ENCODE data around the gene ELL2.
"Not testable (repeated sequence)": the region's sequence is repeated elsewhere in the genome, so short reads cannot be mapped to it uniquely, and the experiment has no call there.

Gene ELL2

DNA sequence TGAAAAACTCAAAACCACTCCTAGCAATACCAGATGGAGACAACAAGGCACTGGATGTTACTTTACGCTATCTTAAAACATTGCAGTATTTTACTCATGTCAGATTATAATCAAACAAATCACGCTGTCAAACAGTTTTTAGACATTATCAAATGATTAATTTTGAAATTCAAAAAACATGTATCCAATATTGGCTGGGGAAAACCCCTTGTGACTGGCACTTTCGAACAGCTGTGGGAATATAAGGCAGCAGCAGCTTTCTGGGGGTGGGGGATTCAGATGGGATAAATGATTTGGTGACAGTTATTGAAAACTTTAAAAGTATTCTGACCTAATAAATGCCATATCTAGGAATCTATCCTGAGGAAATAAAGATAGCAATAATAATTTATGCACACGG is 28.7 kb downstream of the ELL2 start:
- Histone ChIP-seq H3K4me3 (ENCODE audit: low read depth, low read length) (no peak overlapping the region), H3K9me3 (no peaks in the 10 kb centered on the region; the same call in 1 of the 2 replicates), H3K4me1 (no peaks in the 10 kb centered on the region), H3K27me3 (no peaks in the 10 kb centered on the region), H3K36me3 (no peaks in the 10 kb centered on the region)
- no peak for DNase-seq
- TF ChIP-seq, protein P1, sequence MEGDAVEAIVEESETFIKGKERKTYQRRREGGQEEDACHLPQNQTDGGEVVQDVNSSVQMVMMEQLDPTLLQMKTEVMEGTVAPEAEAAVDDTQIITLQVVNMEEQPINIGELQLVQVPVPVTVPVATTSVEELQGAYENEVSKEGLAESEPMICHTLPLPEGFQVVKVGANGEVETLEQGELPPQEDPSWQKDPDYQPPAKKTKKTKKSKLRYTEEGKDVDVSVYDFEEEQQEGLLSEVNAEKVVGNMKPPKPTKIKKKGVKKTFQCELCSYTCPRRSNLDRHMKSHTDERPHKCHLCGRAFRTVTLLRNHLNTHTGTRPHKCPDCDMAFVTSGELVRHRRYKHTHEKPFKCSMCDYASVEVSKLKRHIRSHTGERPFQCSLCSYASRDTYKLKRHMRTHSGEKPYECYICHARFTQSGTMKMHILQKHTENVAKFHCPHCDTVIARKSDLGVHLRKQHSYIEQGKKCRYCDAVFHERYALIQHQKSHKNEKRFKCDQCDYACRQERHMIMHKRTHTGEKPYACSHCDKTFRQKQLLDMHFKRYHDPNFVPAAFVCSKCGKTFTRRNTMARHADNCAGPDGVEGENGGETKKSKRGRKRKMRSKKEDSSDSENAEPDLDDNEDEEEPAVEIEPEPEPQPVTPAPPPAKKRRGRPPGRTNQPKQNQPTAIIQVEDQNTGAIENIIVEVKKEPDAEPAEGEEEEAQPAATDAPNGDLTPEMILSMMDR (IDR thresholded peaks at IDR 0.05; ENCODE audit: low read depth, low read length): no peak

DNA sequence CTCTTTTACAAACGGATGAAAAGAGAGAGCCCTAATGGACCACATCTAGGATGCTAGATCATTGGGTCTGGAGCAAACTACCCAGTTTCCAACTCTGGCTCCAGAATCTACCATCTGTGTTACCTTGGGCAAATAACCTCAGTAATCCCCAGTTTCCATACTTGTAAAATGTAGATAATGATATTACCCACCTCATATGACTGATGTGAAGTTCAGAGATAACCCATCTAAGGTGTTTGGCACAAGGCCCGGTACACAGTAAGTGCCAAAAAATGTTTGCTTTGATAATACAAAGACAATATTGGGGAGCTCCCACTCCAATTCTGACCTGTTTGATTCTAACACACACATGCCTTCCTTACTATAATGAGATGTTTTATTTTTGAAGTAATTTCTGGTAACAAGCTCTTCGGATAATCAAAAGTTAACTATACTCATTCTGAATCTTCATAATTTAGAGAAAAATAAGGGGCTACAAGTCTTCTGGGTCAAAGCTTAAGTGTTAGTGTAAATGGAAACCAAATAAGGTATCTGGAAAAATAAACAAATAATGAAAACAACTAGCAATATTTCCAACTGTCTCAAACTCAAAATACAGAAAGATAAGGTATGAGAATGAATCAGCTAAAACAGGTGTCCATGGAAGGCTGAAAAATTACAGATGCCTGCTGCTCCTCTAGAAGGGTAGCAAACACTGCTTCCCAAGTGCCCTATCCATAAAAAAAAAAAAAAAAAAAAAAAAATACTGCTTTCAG is 30.4 kb downstream of the ELL2 start:
- Histone ChIP-seq H3K9me3 (no peaks in the 10 kb centered on the region; the same call in 1 of the 2 replicates), H3K36me3 (no peaks in the 10 kb centered on the region), H3K4me1 (no peaks in the 10 kb centered on the region), H3K27me3 (no peaks in the 10 kb centered on the region), H3K4me3 (ENCODE audit: low read depth, low read length) (no peak overlapping the region)
- DNase-seq: no peak
- TF ChIP-seq, protein P1 (IDR thresholded peaks at IDR 0.05; ENCODE audit: low read depth, low read length): no peak

DNA sequence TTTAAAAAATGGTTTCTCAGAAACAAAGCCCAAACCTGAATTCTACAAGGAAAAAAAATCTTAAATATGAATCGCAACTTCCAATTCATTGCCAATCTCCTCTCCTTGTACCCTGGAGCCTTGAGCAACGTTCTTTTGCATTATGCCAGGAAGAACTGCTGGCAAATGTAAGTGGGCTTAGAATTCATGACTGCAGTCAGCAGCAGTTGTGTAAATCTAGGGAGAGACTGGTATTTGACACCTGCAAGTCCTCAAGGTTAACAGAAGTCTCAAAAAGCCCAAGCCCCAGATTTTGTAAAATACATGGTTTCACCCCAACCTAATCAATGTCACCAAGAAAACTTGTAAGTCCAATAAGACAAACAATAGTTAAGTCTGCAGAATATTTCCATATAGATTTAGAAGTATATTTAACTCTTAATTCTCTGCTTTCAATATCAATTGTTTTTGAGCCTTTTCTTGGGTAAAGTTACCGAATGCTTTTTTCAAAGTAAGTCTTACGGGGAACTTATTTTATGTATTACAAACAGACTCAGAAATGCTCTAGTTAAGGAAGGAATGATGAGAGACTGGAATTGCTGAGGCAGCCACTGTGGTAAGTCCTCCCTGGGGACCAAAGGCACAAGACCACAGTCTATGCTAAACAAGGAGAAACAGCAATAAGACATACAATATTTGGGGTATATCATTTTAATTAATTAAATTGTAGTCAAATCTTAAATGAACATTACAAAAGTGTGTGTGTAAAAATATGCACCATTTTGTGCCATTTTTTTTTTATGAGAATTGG is 31.3 kb downstream of the ELL2 start:
- Histone ChIP-seq H3K36me3 (no peaks in the 10 kb centered on the region), H3K4me1 (no peaks in the 10 kb centered on the region)

DNA sequence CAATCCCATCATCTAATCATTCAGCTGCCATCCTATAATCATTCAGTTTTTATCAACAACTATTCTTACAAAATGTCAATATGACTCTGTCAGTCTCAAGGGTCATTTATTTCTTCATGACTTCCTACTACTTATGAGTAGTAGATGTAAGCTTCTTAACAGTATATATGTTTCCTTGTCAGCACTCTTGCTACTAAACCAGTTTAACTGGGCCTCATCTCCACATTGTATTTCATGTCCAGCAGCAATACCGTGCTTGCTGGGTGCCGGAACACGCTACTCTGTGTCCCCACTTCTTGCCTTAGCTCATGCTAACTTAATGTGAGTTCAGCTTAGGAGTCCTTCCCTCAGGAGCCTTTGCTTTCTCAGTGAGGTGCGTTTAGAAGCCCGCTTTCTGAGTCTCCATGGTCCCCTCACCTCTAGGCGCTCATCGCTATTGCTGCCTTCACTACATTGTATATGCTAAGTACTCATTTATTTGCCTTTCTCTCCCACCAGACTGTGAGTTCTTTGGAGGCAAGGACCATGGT is 32.9 kb downstream of the ELL2 start:
- Histone ChIP-seq H3K4me3 (ENCODE audit: low read depth, low read length) (no peak overlapping the region), H3K4me1 (no peaks in the 10 kb centered on the region), H3K27me3 (no peaks in the 10 kb centered on the region), H3K36me3 (no peaks in the 10 kb centered on the region), H3K9me3 (no peaks in the 10 kb centered on the region; the same call in 1 of the 2 replicates)
- TF ChIP-seq, protein P1 (IDR thresholded peaks at IDR 0.05; ENCODE audit: low read depth, low read length): no peak
- DNase-seq: no peak

More for the DNA sequence above, 31.3 kb downstream of the ELL2 start:
- no peaks in the 10 kb centered on the region for H3K27me3 ChIP-seq
- no peak overlapping the region for H3K4me3 ChIP-seq (ENCODE audit: low read depth, low read length)
- DNase-seq: no peak
- TF ChIP-seq, protein P1 (IDR thresholded peaks at IDR 0.05; ENCODE audit: low read depth, low read length): no peak
- no peaks in the 10 kb centered on the region; the same call in 1 of the 2 replicates for H3K9me3 ChIP-seq

DNA sequence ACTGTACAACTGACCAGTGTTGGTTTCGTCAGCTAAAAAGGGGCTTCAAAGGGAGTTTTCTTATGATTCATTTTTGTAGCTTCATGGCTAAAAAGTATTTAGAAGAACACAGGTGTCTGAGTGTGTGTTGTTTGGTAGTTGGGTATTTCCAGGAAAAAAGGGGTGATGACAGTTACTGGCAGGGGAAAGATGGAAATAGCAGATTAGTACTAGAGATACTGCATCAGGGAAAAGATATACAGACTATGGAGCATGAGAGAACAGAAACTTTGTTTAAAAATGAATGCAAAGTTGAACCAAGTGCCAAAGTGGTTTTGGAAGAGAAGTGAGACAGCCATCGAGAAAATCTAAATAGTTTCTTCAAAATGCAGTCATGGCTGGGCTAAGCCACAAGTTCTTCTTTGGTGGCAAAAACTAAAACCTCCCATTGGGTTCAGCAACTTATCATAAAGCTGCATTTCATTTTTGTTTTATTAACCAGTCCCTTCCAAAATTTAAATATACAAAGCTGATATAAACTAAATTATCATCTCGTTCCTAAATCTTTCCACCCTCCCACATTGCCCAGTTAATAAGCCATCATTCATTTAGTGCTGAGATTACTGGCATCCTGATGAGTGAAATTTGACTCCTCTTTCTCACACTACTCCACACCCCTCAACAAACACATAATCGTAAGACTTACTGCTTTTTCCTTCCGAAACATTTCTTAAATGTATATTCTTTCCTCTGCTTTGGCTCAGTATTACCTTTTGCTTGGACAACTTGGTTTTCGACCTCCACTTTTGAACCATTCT is 33.5 kb downstream of the ELL2 start:
- no peaks in the 10 kb centered on the region for H3K36me3 ChIP-seq
- no peak for DNase-seq
- no peaks in the 10 kb centered on the region for H3K4me1 ChIP-seq
- no peak overlapping the region for H3K4me3 ChIP-seq (ENCODE audit: low read depth, low read length)
- no peaks in the 10 kb centered on the region; the same call in 1 of the 2 replicates for H3K9me3 ChIP-seq
- TF ChIP-seq, protein P1 (IDR thresholded peaks at IDR 0.05; ENCODE audit: low read depth, low read length): no peak
- no peaks in the 10 kb centered on the region for H3K27me3 ChIP-seq

DNA sequence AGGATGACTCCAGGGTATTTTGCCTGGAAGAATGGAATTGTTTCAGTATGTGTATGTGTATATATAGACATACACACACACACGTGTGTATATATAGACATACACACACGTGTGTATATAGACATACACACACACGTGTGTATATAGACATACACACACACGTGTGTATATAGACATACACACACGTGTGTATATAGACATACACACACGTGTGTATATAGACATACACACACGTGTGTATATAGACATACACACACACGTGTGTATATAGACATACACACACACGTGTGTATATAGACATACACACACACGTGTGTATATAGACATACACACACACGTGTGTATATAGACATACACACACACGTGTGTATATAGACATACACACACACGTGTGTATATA is 34.4 kb downstream of the ELL2 start:
- DNase-seq; H3K4me1 ChIP-seq; H3K27me3 ChIP-seq; H3K36me3 ChIP-seq; H3K4me3 ChIP-seq (ENCODE audit: low read depth, low read length); H3K9me3 ChIP-seq: not testable (repeated sequence)

Measured in BE2C (cell line).